NCI-H460 (cell line): ENCODE data around the gene RARS2. TPM values are rescaled to one million over a fixed set of nuclear protein-coding genes. Genes with fewer than 3 reads are reported as not detected.

Experiments
- DNase-seq: peaks from one replicate; pipeline ENCODE4 v3.0.0-alpha.2; 2016; ENCODE audit warnings: low read depth; ENCODE audit errors: extremely low read depth
- total RNA-seq: library from RNA; depleted of rRNA; stranded (reverse); fragments of >200 nt; shearing (Covaris generic); gene quantifications from 2 replicates; pipeline ENCODE4 v1.2.3, GENCODE V29; 2014

The RARS2 gene
- total RNA-seq, 1 experiment from 2014 or later = 21.0 TPM

DNA sequence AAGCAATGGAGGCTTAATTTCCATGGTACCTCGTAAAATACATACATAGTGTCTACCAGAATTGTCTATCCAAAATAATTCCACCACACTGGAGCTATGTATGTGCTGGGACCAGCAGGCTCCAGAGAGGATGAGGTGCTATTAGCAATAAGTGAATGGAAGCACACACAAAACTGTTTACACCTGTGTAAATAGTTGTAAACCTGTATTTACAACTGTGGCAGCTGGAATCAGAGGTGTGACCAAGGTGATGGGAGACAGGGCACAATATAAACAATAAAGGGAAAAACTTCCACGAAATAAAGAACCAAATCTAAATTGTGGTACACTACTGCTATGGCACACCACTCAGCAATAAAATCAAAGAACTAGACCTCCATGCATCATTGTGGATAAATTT lies 14.4 kb downstream of the RARS2 start:
- DNase-seq = no peak

GRCh38 chr6:87574237-87574804 lies 15.5 kb downstream of the RARS2 start:
- DNase-seq = no peak

GRCh38 chr6:87573307-87574024 lies 16.3 kb downstream of the RARS2 start:
- DNase-seq = no peak

DNA sequence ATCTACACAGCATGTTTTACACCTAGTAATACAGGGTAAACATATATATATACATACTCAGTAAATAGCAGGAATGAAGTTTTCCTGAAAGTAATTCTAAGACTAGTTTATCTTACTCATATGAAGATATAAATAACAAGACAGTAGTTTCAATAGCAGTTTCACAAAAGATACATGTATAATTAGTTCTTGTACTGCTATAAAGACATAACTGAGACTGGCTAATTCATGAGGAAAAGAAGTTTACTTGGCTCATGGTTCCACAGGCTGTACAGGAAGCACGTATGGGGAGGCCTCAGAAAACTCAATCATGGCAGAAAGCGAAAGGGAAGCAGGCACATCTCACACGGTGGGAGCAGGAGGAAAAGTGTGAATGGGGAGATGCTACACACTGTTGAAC lies 16.9 kb downstream of the RARS2 start:
- no peak for DNase-seq

GRCh38 chr6:87572021-87572420 lies 17.8 kb downstream of the RARS2 start:
- DNase-seq = no peak

GRCh38 chr6:87561017-87561416 lies 28.8 kb downstream of the RARS2 start:
- no peak for DNase-seq

DNA sequence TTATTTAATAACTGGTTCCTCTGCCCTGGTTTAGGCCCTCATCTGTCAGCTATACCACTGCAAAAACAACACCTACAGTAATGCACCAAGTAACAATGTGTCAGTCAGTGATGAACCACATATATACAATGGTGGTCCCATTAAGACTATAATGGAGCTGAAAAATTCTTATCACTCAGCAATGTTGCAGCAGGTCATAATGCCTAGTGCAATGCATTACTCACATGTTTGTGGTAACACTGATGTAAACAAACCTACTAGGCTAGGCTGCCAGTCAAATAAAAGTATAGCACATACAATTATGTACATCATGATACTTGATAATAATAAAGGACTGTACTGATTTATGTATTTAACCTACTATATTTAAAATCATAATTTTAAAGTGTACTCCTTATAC lies 31.3 kb downstream of the RARS2 start:
- DNase-seq = no peak

DNA sequence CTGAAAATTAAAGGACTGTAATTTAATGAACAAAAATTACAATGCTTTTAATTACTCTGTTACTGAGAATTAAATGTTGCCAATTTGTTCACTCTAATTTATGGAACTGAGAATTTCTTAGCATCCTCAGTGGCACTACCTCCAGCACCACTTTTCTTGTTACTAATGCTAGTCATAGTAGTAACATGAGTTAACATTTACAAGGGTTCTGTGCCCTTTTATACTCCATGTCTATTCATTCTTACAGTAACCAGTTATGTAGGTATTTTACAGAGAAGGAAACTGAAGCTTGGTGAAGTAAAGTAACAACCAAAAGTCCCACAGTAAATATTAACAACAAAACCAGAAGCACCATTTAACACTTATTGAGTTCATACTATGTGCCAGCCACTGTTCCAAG lies 34.3 kb downstream of the RARS2 start:
- DNase-seq = no peak

DNA sequence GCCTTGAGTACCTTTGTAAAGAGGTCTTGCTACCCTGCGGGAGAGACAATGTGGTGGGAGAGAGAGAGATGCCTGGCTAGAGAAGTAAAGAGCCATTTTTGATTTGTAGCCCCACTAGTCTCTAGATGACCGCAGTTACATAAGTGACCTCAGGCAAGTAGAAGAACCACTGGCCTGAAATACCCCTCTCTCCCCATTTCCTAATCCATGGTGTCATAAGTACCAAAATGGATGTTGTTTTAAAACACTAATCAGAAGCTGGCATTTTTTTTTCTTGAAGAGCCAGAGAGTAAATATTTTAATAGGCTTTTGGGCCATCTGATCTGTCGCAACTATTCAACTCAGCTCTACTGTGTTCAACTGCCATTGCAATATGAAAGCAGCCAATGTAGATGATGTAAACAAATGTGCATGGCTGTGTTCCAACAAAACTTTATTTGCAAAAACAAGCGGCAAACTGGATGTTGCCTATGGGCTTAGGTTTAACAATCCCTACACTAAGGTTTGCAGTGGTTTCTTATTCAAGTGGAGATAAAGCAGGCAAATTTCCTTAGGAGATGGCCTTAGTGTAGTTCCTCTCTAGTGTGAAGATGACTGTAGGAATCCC lies 36.5 kb downstream of the RARS2 start:
- no peak for DNase-seq

GRCh38 chr6:87551799-87552198 lies 38.0 kb downstream of the RARS2 start:
- no peak for DNase-seq

DNA sequence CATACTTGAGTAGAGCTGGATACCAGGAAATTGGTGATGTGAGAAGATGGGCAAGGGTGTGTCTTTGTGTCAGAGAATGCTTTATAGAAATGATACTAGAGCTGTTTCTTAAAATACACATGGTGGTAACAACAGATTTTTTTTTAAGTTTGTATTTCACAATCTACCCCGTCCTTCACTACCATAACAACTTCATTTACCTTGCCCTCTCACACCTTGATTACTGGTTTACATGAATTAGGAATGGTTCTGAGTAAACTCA lies 45.4 kb downstream of the RARS2 start:
- DNase-seq = no peak

- no peak for DNase-seq
Measured at GRCh38 chr6:87543696-87544473, 45.9 kb downstream of the RARS2 start.

DNA sequence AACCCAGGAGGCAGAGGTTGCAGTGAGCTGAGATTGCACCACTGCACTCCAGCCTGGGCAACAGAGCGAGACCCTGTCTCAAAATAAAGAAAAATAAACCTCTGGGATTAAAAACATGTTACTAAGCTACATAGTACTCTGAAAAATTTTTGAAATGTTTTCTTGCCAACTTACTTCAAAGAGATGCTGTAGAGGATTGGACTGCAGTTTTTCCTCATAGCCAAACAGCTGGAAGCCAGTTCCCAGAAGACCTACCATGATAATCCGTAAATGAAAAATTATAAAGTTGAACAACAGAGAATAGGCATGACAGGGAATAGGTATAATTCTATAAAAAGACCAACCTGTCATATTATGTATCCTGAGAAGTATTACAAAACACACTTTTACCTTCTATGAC lies 48.0 kb downstream of the RARS2 start:
- no peak for DNase-seq

DNA sequence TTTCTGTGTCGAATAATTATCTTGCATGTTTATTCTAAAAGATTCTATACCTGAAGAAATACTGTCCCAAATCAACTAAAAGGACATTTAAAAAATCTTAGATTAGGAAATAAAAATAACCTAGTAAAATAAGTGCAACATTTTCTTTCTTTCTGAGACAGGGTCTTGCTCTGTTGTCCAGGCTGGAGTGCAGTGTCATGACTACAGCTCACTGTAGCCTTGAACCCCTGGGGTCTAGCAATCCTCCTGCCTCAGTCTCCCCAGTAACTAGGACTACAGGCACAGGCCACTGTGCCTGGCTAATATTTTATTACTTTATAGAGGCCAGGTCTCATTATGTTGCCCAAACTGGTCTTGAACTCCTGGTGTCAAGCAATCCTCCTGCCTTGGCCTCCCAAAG lies 48.7 kb downstream of the RARS2 start:
- DNase-seq = no peak

- no peak for DNase-seq
Measured at GRCh38 chr6:87540539-87540938, 49.2 kb downstream of the RARS2 start.

DNA sequence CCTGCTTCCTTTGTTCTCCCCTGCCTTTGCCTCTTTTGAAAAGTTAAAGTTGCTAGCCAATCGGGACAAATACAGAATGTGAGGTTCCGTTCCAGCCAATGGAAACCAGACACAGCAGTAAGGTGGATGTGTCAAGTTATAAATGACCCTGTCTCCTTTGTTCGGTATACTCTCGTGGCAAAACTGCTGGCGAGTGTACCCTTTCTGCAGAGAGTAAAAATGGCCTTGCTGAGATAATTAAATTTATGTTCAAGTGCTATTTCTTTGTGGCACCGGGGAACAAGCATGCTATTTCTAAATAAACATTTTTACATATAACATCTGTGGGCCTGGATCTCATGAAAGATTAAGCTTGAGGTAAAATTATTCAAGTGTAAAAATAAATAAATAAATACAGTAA lies 50.2 kb downstream of the RARS2 start:
- DNase-seq = no peak

DNA sequence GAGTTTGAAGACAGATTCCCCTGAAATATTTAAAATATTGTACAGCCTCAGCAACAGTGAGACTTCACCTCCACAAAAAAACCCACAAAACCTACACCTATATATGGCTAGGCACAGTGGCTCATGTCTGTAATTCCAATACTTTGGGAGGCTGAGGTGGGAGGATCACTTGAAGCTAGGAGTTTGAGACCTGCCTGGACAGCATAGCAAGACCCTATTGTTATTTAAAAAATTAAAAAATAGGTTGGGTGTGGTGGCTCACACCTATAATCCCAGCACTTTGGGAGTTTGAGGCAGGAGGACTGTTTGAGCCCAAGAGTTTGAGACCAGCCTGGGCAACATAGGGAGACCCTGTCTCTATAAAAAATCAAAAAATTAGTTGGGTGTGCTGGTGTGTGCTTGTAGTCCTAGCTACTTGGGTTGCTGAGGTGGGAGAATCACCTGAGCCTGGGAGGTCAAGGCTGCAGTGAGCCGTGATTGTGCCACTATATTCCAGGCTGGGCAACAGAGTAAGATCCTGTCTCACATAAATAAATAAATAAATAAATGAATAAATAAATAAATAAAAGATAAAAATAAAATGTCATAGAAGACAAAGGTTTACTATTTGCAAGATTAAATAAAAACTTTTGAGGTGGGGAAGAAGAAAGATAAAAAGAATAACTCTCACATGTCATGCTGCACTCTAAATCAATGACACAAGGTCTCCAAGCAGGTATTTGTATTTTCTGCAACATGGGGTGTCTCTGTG lies 51.1 kb downstream of the RARS2 start:
- no peak for DNase-seq

DNA sequence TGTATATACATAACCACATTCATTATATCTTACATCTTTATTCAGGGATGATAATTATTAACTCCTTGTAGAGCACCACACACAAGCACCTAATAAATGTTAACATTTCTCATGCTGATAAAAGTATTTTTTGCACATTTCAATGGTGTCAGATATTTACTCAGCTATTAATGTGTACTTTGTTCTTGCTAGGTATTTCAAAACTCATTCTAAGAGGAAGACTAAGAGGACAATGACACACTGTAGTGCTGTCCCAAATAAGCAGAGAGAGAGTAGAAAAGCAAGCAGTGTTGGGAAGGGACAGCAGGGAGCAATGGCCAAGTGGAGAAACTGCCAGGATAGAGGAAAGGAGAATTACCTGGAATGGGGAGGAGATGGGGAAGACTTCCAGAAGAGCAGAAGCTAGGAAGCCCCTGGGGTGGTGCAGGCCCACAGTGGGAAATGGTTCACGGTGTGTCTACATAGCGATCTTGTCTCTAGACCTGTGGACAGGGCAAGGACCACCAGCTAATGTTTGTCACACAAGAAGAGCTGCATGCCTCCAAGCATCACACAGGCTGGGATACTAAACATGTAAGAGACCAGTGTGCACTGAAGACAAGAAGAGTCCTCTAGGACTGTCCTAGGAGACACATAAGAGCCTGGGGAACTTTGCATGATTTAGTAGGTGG lies 55.3 kb downstream of the RARS2 start:
- no peak for DNase-seq

DNA sequence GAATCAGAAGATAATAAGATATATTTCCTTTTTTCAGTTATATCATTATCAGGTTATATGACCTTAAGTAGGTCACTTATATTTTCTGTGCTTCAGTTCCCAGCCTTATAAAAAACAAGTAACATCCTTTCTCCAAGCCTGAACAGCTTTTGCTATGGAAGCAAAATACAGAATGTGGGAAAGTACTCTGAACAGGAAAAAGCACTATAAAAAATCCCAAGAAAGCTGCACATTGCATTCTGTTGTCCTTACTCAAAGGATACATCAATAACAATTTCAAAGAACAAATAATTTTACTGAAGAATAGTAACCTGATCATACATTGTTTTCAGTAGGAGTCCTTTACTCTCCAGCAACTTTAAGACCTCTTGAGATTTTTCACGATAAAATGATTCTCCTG lies 60.6 kb downstream of the RARS2 start:
- no peak for DNase-seq

GRCh38 chr6:87522686-87523085 lies 67.1 kb downstream of the RARS2 start:
- no peak for DNase-seq

DNA sequence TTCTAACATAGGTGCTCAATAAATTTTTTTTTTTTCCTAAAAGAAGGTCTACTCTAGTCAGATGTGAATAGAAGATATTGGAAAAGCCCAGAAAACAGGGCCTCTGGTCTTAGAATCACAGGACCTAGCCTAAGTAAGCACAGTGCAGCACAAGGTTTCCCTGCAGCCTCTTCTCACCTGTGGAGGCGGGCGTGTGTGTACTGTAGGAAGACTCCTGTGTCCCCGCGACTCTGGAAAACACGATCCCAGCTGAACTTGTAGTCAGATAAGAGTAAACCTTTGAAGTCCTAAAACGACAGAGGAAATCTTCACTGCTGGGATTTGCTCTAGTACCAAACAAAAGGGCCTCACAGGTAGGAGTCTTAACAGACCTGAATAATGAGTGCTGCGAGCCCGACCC lies 71.3 kb downstream of the RARS2 start:
- no peak for DNase-seq
